ENCODE measurements around the gene H2BK1.

The H2BK1 gene

DNA sequence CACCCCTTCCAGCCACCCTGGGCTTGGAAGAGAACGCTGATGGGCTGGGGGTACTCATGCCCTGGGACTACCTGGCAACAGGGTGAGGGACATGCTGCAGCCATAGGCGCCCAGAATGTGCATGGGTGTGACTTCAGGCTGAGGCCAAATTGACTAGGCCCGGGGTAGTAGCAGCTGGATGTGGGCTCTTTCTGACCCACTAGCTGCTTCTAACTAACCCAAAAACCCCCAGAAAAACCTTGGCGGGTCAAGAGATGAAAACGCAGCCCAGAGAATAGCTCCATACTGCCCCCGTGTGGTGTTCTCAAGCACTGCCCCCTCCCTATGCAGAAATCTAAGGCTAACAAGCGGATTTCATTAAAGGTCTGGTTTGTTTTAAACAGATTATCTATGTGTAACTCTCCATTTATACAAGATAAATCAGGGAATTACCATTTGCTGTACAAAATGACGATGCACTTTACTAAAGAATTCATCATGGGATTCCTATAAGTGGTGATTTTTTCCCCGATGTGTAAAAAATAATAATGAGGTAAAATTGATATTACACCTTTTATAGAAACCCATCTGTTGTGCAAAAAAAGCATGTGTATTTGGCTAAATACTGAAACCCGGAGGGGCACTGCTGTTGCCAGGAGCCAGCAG is 34.0 kb upstream of the H2BK1 start:
- TF ChIP-seq, protein P1, sequence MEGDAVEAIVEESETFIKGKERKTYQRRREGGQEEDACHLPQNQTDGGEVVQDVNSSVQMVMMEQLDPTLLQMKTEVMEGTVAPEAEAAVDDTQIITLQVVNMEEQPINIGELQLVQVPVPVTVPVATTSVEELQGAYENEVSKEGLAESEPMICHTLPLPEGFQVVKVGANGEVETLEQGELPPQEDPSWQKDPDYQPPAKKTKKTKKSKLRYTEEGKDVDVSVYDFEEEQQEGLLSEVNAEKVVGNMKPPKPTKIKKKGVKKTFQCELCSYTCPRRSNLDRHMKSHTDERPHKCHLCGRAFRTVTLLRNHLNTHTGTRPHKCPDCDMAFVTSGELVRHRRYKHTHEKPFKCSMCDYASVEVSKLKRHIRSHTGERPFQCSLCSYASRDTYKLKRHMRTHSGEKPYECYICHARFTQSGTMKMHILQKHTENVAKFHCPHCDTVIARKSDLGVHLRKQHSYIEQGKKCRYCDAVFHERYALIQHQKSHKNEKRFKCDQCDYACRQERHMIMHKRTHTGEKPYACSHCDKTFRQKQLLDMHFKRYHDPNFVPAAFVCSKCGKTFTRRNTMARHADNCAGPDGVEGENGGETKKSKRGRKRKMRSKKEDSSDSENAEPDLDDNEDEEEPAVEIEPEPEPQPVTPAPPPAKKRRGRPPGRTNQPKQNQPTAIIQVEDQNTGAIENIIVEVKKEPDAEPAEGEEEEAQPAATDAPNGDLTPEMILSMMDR (IDR thresholded peaks at IDR 0.05; ENCODE audit: extremely low read depth, missing control alignments) = peak; percentile 85
- peak; percentile 89 for DNase-seq (ENCODE audit: low spot score)

DNA sequence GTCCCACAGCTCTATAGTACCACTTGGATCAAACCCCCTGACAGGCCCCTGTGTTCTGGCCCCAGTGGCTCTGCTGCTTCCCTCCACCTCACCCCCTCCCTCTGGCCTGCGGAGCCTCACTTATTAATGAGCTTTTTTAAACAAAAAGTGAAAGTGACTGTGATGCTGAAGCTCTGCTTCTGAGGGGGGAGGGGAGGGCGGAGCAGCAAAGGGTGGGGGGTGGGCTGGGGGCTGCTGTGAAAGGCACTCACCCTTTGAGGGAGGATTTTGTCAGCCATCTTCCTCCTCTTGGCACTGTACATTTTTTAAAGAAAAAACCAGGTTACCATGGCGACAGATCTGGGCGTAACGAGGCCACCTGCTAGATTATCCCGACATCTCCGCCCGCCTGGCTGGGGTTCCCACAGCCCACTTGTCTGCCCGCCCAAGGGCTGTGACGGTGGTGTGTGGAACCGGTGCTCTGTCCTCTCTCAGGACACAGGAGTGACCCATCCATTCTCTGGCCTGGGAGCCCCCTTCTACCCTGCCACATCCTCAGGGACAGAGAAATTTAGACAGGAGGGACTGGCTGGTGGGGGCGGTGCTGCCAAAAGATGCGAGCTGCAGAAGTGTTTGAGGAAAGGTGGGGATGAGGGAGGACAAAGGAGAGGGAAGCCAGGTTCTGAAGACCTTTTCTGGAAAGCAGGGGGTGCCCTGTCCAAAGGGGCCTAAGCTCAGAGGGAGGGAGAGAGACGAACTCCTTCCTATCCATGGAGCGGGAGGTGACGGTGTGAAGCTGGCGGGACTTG is 33.3 kb upstream of the H2BK1 start:
- TF ChIP-seq, protein P1 (IDR thresholded peaks at IDR 0.05; ENCODE audit: extremely low read depth, missing control alignments) = no peak
- peak; percentile 78 for DNase-seq (ENCODE audit: low spot score)

DNA sequence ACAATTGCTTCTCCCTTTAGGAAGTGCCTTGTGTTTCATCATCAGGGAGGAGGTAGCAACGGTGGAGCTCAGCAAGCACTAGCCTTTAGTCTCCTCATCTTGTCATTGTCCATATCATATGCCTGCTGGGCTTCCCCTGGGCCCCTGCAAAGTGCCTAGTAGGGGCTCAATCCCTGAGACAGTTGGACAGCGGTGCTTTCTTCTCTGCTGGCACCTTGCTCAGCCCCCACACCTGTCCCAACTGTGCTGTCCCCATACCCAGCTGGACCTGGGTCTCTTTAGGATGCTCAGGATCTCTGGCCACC is 32.7 kb upstream of the H2BK1 start:
- TF ChIP-seq, protein P1 (IDR thresholded peaks at IDR 0.05; ENCODE audit: extremely low read depth, missing control alignments) = no peak

DNA sequence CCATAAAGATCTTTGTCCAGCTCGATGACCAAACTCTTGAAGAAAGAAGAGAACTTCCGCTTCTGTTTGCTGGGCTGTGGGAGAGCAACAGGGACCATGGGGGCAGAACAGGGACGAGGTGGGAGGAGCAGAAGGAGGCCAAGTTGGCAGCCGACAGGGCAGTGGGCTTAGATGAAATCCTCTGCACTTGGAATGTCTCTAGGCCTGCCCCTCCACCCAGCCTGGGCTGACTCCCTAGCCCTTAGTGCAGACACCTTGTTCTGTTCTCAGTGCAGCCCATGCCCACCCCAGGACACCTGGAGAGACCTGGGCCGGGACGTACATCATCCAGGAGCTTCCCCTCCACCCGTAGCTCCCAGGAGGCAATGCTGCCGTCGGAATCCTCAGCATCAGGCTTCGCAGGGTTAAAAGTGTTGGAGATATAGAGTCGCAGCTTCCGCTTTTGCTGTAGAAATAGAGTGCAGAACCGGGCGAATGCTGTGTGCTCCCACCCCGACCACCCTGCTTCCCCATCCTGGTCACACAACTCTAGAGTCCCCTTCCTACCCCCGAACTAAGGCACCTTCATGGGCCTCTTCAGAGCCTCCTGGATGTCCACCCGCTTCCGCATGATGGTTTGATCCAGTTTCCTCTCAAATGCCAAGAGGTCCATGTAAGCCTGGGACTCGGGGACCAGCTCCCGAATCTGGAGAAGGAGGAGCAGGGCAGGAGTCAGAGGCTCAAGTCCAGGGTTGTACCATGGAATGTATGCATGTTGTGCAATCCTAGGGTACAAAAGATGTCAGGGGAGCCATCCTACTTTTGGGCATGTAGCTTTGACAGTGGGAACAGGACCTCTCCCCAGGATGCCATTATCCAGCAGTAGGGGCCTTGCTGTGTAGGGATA is 32.1 kb upstream of the H2BK1 start:
- TF ChIP-seq, protein P1 (IDR thresholded peaks at IDR 0.05; ENCODE audit: extremely low read depth, missing control alignments) = no peak

More for the DNA sequence above, 32.7 kb upstream of the H2BK1 start:
- no peak for DNase-seq (ENCODE audit: low spot score)

DNA sequence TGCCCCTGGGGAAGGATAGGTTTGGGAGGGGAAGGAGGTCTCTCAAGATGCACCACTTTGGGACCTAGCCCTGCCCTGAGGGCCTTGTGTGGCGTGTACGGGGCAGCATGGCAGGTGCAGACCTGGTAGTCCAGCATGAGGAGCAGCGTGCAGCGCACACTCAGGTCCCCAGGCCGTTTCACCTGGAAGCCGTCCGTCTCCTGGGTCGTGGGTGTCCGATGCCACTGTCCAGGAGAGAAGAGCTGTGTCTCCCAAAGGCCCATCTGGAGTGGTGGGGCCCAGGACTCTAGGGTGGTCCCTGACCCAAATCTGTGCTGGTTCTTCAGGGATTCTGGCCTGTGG is 31.4 kb upstream of the H2BK1 start:
- TF ChIP-seq, protein P1 (IDR thresholded peaks at IDR 0.05; ENCODE audit: extremely low read depth, missing control alignments) = no peak
- no peak for DNase-seq (ENCODE audit: low spot score)

More for the DNA sequence above, 32.1 kb upstream of the H2BK1 start:
- DNase-seq (ENCODE audit: low spot score) = no peak

DNA sequence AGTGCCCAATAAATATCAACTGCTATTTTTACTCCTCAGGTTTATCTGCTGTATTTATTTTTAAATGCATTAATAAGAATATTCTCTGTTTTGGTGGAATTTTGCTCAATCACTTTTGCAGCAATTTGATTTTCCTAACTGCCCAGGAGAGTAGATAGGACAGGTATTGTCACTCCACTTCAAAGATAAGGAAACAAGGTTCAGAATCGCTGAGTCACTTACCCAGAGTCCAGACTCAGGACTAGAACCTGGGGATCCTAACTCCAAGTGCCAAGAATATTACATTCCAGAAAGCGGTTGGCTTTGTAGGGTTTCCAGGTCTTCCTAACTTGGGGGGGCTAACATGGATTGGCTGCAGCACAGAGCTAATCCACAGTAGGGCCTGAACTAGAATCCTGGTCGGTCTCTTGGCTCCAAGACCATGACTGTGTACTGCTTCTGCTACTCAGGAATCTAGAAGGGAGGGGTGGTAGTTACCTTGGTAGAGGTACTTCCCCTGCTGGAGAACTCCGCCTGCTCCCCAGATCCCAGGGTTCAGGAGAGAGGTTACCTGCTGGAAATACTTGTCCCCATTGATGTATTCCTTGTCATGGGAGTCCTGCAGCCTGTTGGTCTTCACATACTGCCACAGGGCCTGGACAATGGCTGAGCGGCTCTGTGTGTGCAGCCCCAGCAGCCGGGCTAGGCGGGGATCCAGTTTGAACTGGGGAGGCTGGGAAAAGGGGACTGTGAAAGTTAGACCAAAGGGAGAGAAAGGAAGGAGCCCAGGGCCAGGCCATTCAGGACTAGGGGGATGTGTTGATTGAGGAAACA is 30.9 kb upstream of the H2BK1 start:
- TF ChIP-seq, protein P1 (IDR thresholded peaks at IDR 0.05; ENCODE audit: extremely low read depth, missing control alignments) = no peak
- no peak for DNase-seq (ENCODE audit: low spot score)

All from GM20000 (cell line).